ENCODE results near the gene HSPG2.
A peak's percentile ranks its signal among the peaks of the same experiment; 100 is the strongest.

Gene HSPG2

DNA sequence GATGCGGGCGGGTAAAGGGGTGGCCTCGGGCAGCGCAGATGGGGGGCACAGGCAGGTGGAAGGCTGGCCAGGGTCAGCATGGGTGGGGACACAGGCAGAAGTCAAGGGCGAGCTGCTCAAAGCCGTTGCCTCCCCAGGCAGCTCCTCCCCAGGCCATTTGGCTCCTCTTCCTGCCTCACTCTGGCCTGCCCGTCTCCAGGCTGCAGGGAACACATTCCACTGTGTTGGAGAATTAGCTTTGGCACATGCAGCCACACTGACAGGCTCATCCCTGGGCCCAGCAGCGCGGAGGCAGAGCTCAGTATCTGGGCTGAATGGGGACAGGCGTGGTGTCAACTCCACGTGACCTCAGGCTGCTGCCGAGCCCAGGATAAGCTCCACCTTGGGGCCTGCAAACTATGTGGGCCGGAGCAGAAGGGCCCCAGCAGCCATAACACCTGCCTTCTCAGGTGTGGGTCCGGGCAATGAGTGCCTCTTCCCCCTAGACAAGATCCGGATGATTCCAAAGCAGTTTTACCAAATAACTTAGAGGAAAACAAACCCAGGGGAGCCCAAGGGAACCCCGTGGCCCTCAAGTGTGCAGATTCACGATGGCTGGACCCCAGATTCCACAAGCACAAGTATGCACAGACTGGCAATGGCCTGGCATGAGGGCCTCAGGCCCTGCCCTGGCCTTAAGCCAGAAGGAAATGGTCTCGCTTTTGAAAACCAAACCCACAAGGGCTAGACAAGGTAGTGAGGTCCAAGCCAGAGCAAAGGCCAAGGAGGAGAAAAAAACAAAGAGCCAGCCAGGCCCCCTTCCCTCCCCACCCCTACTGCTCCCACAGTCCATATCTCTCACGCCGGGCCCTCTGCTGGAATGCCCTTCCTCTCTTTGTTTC is 40.2 kb downstream of the HSPG2 start:
- DNase-seq: no peak

- DNase-seq: no peak
These were observed 41.1 kb downstream of the HSPG2 start for GRCh38 chr1:21896026-21896425.

DNA sequence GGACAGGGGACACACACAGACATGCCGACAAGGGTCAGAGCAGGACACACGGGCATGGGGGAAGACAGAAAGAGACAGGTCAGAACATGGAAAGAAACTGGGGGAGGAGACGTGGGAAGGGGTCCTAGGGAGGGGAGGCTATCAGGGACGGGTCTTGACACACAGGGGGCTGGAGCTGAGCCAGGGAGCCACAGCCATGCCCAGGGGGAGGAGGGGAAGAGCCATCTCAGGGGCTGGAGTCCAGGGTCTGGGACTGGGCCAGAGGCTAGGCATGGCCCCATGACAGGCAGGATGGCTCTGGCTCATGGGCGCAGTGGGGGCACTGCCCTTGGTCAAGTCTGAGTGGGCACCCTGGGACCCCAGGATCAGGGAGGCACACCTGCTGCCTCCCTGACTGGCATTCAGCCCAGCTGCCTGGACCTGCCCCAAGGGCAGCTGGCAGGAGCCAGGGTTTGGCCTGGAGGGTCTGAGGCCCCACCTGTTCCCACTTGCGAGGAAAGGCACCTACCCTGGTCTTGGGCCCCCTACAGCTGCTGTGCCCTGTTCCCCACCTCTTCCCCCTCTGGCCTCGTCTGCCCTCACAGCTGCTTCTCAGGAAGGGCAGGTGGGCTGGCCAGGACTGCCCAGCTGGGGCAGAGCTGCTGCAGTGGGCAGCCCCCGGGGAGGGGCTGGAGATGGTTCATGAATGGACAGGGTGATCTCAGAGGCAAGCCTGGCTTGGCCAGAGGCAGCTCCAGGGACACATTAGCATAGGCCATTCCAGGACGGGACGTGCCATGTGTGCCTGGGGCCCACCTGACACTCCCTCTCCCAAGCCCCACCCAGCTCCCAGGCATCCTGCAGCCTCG is 42.9 kb downstream of the HSPG2 start:
- no peak for DNase-seq

DNA sequence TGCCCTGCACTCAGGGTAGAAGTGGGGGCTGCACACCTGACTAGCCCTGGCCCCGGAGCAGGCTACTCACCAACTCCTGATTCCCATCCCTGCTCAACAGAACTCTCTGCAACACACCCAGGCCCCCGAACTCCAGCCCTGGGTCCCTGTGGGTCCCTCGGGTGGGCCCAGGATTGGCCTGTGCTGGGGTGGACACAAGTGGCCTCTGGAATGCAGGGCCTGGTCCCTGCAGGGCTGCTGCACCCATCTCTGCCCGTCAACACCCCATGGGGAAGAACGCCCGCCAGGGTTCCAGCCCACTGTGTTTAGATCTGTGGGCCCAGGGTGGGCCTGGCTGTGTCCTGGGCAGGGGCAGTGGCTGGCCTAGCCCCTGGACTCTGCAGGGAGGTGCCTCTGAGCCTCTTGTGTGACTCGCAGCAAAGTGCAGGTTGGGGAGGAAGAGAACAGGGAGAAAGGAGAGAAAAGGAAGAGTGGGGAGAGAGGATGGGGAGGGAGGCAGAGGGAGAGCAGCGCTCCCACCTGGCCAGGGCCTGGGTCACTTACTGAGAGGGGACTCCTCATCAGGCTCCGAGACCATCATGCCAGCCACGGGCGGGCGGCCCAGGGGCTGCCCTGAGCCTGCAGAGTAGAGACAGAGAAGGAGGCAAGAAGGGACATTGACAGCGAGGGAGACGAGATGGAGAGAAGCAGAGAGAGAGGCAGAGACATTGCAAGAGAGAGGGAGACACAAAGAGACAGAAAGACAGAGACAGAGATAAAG is 43.9 kb downstream of the HSPG2 start:
- DNase-seq: no peak

DNA sequence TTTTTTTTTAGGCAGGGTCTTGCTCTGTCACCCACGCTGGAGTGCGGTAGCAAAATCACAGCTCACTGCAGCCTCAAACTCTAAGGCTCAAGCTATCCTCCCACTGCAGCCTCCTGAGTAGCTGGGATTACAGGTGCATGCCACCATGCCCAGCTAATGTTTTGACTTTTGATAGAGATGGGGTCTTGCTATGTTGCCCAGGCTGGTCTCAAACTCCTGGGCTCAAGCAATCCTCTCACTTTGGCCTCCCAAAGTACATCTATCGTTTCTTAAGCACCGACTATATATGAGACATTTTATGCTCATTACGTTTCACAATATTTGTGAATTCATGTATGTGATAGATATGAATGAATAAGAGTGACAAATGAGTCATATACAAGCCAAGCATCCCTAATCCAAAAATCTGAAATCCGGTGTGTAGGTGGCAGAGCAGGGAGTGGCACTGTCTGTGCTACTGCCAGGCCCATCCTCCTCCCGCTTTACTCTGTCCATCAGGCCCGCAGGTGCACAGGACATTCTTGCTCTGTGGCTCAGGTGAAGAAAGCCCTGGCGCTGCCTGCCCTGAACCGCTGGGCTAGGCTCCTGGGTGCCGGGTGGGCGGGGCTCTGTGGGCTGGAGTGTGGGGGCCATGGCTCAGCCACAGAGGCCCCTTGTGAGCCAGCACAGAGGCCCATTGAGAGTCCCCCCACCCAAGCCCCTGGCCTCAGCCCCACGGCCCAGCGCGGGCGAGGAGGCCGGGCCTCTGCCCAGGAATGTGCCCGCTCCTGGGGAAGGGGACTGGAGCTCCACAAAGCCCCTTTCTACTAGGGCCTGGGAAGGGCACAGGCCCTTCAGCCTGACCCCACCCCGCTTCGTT is 45.3 kb downstream of the HSPG2 start:
- DNase-seq: no peak

- no peak for DNase-seq
These were observed 46.0 kb downstream of the HSPG2 start for GRCh38 chr1:21891081-21891480.

DNA sequence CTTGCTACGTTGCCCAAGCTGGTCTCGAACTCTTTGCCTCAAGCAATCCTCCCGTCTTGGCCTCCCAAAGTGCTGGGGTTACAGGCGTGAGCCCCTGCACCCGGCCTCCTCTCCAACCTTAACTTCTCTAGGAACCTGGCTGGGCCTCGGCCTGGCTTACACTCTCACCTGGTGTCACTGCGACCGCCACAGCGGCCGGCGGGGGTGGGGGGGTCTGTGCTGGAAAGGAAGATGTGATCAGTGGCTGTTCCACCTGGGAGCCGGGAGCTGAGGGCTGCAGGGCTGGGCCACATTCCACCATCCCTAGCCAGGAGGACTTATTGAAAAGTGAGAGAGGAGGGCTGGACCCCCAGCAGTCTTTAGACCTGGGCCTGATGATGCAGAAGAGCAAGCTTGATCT is 48.6 kb downstream of the HSPG2 start:
- DNase-seq: no peak

DNA sequence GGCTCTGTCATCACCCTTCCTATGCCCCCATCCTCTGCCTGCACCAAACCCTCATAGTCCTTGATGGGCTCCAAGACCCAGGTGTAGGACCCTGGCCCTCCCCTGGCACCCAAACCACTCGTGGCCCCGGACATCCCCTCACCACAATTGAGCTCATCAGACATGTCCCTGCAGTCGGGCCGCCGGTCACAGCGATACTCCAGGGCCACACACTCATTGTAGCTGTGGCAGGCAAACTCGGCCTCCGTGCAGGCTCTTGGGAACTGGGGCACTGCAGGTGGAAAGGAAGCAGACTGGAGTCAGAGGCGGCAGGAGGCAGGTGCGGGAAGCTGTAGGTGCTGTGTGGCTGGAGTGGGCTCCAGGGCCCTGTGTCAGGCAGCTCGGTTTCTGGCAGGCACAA is 49.3 kb downstream of the HSPG2 start:
- no peak for DNase-seq

DNA sequence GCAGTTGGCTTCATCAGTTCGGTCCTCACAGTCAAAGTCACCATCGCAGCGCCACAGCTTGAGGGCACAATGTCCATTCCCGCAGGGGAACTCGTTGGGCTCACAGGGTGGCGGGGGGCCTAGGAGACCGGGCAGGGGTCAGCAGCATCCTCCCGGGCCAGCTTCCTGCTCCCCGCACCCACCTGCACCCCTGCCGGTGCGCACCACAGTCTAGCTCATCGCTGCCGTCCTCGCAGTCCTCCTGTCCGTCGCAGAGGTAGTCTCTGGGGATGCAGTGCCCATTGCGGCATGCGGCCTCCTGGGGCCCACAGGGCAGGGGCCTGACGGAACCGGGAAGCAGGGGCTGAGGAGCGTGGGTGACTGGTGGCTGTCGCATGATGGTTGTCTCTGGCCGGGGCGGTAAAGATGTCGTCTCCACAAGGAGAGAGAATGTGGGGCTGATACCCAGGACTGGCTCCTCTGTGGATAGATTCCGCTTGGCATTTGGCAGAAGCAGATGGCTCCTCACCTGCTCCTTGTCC is 49.8 kb downstream of the HSPG2 start:
- DNase-seq: no peak

DNA sequence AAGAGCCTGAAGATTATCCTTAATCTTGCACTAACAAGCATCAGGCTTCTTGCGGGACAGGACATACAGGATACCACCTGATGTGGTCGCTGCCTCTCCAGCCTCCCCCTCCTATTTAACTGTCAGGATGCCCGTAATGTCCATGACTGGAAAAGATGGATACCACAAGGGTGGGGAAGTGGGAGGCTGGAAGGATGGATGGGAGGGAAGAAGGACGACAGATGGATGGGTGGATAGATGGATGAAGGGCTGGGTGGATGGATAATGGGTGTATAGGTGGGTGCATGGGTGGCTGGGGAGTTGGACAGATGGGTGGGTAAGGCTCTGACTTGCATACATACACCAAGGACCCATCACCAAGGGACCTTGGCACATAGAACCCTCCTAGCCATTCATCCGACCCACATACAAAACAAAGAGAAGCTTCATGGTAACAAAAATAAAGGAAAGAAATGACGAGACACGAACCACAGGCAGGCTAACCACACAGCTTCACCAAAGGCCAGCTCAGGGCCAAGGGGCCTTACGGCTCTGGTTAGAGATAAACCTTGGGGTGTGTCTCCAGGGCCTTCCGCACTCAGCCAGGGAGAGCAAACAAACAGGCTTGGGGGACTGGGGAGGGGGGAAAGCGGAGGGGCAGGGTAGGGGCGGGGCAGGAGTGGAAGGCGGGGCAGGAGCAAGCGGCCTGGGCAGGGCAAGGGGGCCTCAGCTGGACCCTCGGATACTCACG is 50.5 kb downstream of the HSPG2 start:
- peak; percentile 12 for DNase-seq

GRCh38 chr1:21885236-21886037 is 51.7 kb downstream of the HSPG2 start:
- DNase-seq: no peak

DNA sequence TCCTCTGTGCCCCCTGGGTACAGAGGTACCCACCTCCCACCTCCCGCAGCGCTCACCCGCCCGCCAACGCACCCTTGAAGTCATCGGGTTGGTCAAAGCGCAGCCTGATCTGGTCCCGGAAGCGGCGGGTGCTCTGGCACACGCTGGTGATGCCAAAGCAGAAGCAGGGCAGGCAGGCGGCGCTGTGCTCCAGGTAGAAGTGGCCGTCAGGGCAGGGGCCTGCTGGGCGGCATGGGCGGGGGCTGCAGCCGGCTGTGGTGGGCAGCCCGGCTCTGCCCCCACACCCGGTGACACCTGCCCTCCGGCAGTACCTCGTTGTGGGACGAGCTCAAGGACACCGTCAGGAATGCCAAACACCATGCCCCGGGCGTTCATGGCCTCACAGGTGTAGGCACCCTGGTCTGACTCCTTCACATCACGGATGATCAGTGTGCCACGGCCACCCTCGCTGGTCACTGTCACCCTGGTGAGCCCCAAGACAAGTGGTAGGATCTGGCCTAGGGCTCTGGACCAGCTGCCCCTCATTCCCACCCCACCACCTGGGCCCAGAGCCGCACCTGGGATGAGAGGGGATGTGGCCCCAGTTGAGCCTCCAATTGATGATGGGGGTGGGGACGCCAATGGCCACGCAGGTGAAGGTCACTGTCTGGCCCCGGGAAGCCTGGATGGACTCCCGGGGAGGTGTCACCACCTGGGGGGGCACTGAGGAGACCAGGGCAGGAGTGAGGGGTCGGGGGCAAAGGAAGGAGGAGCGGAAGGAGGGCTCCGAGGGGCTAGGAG is 52.5 kb downstream of the HSPG2 start:
- no peak for DNase-seq

GRCh38 chr1:21882721-21883415 is 54.2 kb downstream of the HSPG2 start:
- peak; percentile 93 for DNase-seq

- no peak for DNase-seq
These were observed 55.9 kb downstream of the HSPG2 start for GRCh38 chr1:21881250-21881649.

GRCh38 chr1:21880619-21880970 is 56.5 kb downstream of the HSPG2 start:
- DNase-seq: no peak

DNA sequence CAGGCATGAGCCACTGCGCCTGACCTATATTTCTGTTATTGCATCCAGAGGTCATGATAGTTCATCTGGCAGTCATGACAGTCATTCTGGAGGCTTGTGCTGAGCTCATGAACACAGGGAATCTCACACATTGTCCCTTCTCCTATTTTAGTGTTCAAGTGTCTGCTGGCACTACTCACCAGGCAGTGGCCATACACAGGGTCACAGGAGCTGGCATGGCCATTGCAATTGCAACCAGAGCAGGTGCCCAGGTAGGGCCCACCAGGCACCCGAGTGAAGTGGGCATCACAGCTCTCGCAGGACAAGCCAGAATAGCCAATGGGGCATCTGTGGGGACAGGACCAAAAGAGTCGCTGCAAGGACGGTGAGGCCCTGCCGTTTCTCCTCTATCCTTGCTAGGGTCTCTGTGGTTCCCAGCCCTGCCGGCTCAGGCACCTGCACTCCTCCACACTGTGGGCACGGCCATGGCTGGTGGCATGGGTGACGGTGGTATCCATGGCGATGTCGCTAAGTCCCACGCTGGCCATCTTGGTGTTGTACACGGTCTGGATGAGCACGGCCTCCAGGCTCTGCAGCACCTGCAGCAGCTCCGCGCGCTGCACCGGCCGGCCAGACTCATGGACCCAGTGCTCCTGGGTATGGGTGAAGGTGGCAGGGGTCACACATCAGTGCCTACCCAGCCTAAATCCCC is 57.0 kb downstream of the HSPG2 start:
- no peak for DNase-seq

DNA sequence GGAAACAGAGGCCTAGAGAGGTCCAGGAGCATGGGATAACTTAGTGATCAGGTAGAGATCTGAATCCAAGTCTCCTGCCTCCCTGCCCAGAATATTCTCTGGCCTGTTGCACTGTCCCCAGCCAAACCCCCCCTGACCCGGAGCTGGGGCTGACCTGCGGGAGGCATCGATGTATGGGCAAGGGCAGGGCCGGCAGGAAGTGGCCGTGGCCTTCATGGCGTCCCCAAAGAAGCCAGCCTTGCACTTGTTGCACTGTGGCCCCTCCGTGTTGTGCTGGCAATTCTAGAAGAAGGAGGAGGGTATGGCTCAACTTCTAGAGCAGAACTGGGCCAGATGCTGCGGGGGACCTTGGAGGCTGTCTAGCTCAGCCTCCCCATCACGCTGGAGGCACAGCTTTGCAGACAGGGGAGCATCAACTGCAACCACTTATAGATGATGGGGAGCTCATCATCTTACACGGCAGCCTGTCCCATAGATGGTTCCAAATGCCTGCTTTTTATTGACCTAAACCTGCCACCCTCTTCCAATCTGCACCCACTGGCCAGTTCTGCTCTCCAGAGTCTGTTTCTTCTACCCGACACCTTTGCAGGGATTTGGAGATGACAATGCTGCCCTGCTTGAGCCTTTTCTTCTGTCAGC is 58.2 kb downstream of the HSPG2 start:
- no peak for DNase-seq
